Psoas muscle (tissue), 8 donors: ENCODE data around the gene CXXC5. TPM values are rescaled to one million over a fixed set of nuclear protein-coding genes. Genes with fewer than 3 reads are reported as not detected.

ENCODE experiments used
- ATAC-seq, 4 donors: fragments of 200-7000 bp; cut with Tn5 transposase; one replicate each; pipeline ENCODE4 v1.9.1; 2020; ENCODE audit warnings: moderate library complexity in 3 of 4, mild to moderate bottlenecking in 2 of 4
- DNase-seq, 2 donors: peaks; one replicate each; pipeline ENCODE4 v3.0.0-alpha.2; 2020
- H3K27ac ChIP-seq: fragments of 200-600 bp; one replicate; pipeline ENCODE4 v1.8.0; 2022
- H3K27me3 ChIP-seq, 3 donors: fragments of 200-600 bp in 1 of 3; one replicate each; pipeline versions ENCODE4 v1.6.1 to v1.8.0; 2013 to 2022; ENCODE audit warnings: low read length in 2 of 3, mild to moderate bottlenecking in 2 of 3, moderate library complexity in 1 of 3; ENCODE audit not compliant: insufficient read depth in 3 of 3
- H3K36me3 ChIP-seq, 2 donors: fragments of 200-600 bp in 1 of 2; one replicate each; pipeline versions ENCODE4 v1.6.1 to v1.8.0; 2013 to 2022; ENCODE audit warnings: low read depth in 1 of 2, mild to moderate bottlenecking in 1 of 2, moderate library complexity in 1 of 2; ENCODE audit not compliant: insufficient read depth in 1 of 2
- H3K4me1 ChIP-seq: fragments of 200-600 bp; one replicate; pipeline ENCODE4 v1.8.0; 2022
- H3K4me3 ChIP-seq: fragments of 200-600 bp; one replicate; pipeline ENCODE4 v1.8.0; 2022; ENCODE audit warnings: mild to moderate bottlenecking
- H3K9me3 ChIP-seq: fragments of 200-600 bp; one replicate; pipeline ENCODE4 v1.8.0; 2022
- WGBS, 3 donors: extraction: QIAGEN DNeasy Blood & Tissue Kit; methylation state at CpG; one replicate each; pipeline versions ENCODE4 v1.1.6 to v1.1.7; 2013; 5-methylcytosine and 5-hydroxymethylcytosine counted together
- intact Hi-C, 2 donors: fragments of 100-400 bp; cut with DNase I; formaldehyde crosslinking; loops; one replicate each; pipeline versions ENCODE4 v1.11.0 to v1.14.2; 2022
- polyA plus RNA-seq, 3 donors: library from polyadenylated mRNA; stranded (reverse); fragments of 200-250 nt; gene quantifications; one replicate each; pipeline ENCODE4 v1.2.3, GENCODE V29; 2013
- total RNA-seq, 4 donors: library from RNA; stranded (reverse); fragmentation: NEBNext Ultra II Directional in 2 of 4; extraction: Animal tissue kit (Norgen Biotek cat#: 25700) in 2 of 4; gene quantifications; one replicate each; pipeline versions ENCODE4 v1.2.1 to v1.2.4, GENCODE V29; 2021 to 2023
- TF ChIP-seq, protein P1 (sequence below): fragments of 200-600 bp; IDR thresholded peaks from one replicate; pipeline ENCODE4 v1.8.0; 2022; ENCODE audit warnings: antibody characterized with exemption
- donor health status: healthy with polysubstance abuse.
- donor health status: DM: no; HTN: no; CAD: no; lungs with moderate emphysema.
- donor health status: Bipolar disorder and iron deficiency.
- donor health status: healthy.
- donor health status: DM: yes; HTN: yes; CAD: no.
- donor health status: DM: no; HTN: no; CAD: no.
- donor health status: DM: no; HTN: no; CAD: no.
- donor health status: DM: yes; HTN: yes; CAD: no.

CXXC5 gene
- total and polyA plus RNA-seq, 7 donors, result 24.5 to 88.3 (median 47.2) TPM

- no peaks in the 10 kb centered on the region for H3K36me3 ChIP-seq
- intact Hi-C loops, result no loop called here
- no peak overlapping the region for H3K4me3 ChIP-seq
- H3K9me3 ChIP-seq, result no peaks in the 10 kb centered on the region
- H3K27ac ChIP-seq, result no peak overlapping the region
- WGBS, 3 donors, result 90 to 93% (median 93%) methylated on average over 12 of the region's 12 CpGs
- TF ChIP-seq, protein P1, sequence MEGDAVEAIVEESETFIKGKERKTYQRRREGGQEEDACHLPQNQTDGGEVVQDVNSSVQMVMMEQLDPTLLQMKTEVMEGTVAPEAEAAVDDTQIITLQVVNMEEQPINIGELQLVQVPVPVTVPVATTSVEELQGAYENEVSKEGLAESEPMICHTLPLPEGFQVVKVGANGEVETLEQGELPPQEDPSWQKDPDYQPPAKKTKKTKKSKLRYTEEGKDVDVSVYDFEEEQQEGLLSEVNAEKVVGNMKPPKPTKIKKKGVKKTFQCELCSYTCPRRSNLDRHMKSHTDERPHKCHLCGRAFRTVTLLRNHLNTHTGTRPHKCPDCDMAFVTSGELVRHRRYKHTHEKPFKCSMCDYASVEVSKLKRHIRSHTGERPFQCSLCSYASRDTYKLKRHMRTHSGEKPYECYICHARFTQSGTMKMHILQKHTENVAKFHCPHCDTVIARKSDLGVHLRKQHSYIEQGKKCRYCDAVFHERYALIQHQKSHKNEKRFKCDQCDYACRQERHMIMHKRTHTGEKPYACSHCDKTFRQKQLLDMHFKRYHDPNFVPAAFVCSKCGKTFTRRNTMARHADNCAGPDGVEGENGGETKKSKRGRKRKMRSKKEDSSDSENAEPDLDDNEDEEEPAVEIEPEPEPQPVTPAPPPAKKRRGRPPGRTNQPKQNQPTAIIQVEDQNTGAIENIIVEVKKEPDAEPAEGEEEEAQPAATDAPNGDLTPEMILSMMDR, result no peak
- no peaks in the 10 kb centered on the region for H3K4me1 ChIP-seq
- ATAC-seq, result no peak
- DNase-seq, result no peak
- no peaks in the 10 kb centered on the region for H3K27me3 ChIP-seq
Observed at GRCh38 chr5:139733010-139733688, 85.0 kb downstream of the CXXC5 start.

Other genes starting within 250 kb of the CXXC5 start
- gene SPATA24, start 244.3 kb upstream of the CXXC5 start, total RNA-seq, result 10 to 100 TPM in 2 of 4 donors, 1 to 10 TPM in 2; 6.7 to 14.6 (median 10.6) TPM
- gene SPATA24, start 244.3 kb upstream of the CXXC5 start, polyA plus RNA-seq, result 10 to 100 TPM; 11.2 to 18.8 (median 18.3) TPM
- 10 to 100 TPM in 2 of 4 donors, 1 to 10 TPM in 2; 9.0 to 10.7 (median 10.2) TPM for gene DNAJC18, start 208.8 kb upstream of the CXXC5 start, total RNA-seq
- gene DNAJC18, start 208.8 kb upstream of the CXXC5 start, polyA plus RNA-seq, result 10 to 100 TPM in 2 of 3 donors, 1 to 10 TPM in 1; 2.6 to 14.5 (median 13.7) TPM
- gene ECSCR, start 185.6 kb upstream of the CXXC5 start, total RNA-seq, result 10 to 100 TPM in 3 of 4 donors, 1 to 10 TPM in 1; 7.9 to 16.2 (median 12.3) TPM
- gene ECSCR, start 185.6 kb upstream of the CXXC5 start, polyA plus RNA-seq, result 10 to 100 TPM in 2 of 3 donors, 1 to 10 TPM in 1; 7.6 to 25.4 (median 23.0) TPM
- not detected for gene SMIM33, start 177.3 kb upstream of the CXXC5 start, total RNA-seq
- gene SMIM33, start 177.3 kb upstream of the CXXC5 start, polyA plus RNA-seq, result not detected
- gene STING1, start 165.6 kb upstream of the CXXC5 start, total RNA-seq, result 10 to 100 TPM in 1 of 4 donors, 1 to 10 TPM in 3; 7.1 to 13.2 (median 8.4) TPM
- gene STING1, start 165.6 kb upstream of the CXXC5 start, polyA plus RNA-seq, result 1 to 10 TPM; 4.4 to 6.3 (median 4.8) TPM
- 100 to 1,000 TPM; 156 to 175 (median 164) TPM for gene UBE2D2, start 87.0 kb upstream of the CXXC5 start, total RNA-seq
- 100 to 1,000 TPM; 107 to 243 (median 126) TPM for gene UBE2D2, start 87.0 kb upstream of the CXXC5 start, polyA plus RNA-seq
- under 1 TPM in 2 of 4 donors, not detected in 2; 0.04 to 0.37 TPM for gene PSD2, start 147.5 kb downstream of the CXXC5 start, total RNA-seq
- gene PSD2, start 147.5 kb downstream of the CXXC5 start, polyA plus RNA-seq, result under 1 TPM; 0.01 to 0.04 (median 0.03) TPM